Smooth muscle cell of the brain vasculature (primary cell): ENCODE data around the gene ARAP1.

Source experiments
- DNase-seq: peaks from one replicate; pipeline ENCODE4 v3.0.0-alpha.2; 2012; ENCODE audit warnings: low read depth, low spot score

The ARAP1 gene

GRCh38 chr11:72685560-72686480, 66.4 kb downstream of the ARAP1 start:
- no peak for DNase-seq

DNA sequence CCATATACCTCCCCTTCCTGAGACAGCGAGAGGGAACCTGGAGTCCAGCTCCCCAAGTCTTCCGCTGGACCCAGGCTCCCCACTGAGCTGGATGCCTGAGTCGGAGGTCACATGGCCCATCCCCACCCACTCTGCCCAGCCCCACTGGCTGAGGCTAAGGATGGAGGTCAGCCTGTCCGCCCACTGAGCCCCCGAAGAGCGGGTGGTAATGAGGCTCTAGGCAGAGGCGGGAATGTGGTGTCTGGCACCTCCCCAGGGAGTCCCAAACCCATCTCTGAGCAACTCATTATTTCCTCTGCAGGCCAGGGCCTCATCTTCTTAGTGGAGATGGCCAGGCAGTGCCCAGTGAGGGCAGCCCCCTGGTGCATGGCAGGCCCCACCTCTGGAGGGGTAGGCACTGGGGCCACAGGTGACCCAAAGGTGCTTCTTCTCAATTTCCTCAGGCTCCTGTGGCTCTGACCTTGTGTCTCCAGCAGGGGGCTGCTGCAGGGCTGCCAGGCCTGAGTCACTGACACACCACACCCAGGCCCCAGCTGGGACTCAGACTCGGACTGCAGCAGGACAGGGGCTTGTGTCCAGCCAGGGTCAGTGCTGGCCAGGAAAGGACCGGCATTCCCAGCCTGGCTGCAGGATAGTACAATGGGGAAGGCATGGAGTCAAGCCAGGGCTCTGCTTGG, 67.8 kb downstream of the ARAP1 start:
- DNase-seq: no peak

GRCh38 chr11:72683782-72684200, 68.4 kb downstream of the ARAP1 start:
- DNase-seq: no peak

GRCh38 chr11:72682858-72683243, 69.4 kb downstream of the ARAP1 start:
- DNase-seq: no peak

GRCh38 chr11:72682238-72682857, 69.9 kb downstream of the ARAP1 start:
- DNase-seq: no peak

GRCh38 chr11:72681226-72682153, 70.7 kb downstream of the ARAP1 start:
- no peak for DNase-seq

- DNase-seq: no peak
Observed at GRCh38 chr11:72680624-72681158, 71.5 kb downstream of the ARAP1 start.

DNA sequence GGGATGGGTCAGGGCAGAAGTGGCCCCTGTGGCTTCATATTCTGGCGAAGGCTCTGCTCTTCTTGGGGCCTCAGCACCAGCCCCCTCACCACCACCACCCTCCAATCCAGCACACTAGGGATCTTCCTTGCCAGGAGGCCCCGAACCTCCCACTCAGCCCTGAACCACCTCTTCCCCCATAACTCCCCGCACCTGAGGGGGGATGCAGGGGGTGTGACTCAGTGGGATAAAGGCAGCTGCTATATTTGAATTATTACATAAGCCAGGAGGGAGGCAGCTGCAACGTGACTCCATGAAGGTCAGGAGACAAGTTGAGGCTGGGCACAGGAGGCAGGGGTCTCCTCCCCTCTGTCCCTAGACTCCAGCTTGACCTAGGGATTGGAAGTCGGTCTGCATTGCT, 72.3 kb downstream of the ARAP1 start:
- no peak for DNase-seq

DNA sequence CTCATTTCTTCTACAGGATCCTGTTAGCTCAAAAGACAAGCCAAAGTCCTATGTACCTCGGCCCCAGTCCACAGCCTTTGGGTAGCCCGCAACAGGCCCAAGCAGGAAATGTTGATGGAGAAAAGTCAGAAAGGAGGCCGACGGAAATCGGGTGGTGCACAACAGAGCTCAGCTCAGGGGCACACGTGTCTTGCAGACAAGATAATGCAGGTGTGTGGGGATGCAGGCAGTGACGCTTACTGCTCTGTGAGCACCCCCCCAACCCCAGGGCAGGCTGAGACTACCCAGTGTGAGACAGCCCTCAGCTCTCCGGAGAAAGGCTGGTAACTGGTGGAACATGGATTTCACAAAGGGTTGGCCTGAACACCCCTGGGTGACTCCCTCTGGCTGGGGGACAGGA, 73.7 kb downstream of the ARAP1 start:
- DNase-seq: no peak

- DNase-seq: no peak
Observed at GRCh38 chr11:72676861-72677341, 75.3 kb downstream of the ARAP1 start.

DNA sequence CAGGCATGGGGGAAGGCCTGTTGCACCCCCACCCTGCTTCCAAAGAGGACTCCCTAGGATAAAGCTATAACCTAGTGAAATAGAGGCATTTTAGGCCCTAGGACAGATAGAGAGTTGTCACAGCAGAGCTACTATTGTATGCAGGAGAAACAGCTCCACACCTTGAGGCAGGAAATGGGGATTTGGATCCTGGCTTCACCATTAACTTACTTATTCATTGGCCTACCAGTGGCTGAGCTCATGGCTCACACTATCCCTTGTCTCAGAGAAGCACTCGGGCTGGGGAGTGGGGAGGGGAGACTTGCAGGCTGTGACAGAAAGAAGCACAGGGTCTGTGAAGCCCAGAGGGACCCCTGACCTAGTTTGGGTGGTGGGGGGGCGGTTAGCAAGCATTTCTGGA, 77.0 kb downstream of the ARAP1 start:
- no peak for DNase-seq

DNA sequence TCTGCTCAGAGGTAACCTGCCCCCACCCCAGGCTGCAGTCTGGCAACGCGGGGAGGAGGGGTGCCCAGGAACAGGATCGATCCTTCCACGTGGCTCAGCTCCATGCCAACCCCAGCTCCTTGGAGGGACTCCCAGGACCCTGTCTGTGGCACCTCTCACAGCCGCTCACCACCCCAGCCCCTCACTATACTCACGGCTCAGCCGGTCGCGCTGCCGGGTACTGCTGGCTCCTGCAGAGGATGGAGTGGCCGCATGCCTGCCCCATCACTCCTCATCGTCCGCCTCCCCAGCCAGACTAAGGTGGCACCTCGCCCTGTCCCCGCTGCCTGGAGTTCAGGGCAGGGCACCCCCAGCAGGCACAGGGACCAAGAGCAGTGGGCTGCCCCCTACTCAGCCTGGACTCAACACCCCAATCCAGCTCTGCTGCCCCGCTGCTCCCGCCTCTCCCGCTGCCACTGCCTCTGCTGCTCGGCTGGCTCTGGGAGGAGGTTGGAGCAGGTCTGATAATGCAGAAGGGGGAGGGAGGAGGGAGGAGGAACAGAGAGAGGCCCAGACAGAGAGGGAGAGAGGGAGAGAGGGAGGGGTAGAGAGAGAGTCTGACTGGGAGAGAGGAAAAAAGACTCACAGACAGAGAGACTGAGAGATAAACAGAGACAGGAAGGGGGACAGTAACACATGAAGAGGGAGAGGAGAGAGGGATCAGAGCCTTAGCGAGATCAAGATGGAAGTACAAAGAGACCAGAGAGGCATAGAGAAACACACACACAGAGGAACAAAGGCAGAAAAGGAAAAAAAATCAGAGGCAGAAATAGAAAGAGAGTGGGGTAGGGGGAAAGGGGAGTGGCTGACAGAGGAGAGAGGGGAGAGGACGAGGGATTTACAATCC, 78.0 kb downstream of the ARAP1 start, which contains the start of gene PDE2A:
Gene PDE2A (minus strand): TSS at position 480 of the 886 bp plus-strand sequence. CDS start 215 bp downstream, at position 265.
- no peak for DNase-seq

- no peak for DNase-seq
Observed at GRCh38 chr11:72673284-72673942, 78.8 kb downstream of the ARAP1 start.

- no peak for DNase-seq
Observed at GRCh38 chr11:72672597-72673238, 79.5 kb downstream of the ARAP1 start.

DNA sequence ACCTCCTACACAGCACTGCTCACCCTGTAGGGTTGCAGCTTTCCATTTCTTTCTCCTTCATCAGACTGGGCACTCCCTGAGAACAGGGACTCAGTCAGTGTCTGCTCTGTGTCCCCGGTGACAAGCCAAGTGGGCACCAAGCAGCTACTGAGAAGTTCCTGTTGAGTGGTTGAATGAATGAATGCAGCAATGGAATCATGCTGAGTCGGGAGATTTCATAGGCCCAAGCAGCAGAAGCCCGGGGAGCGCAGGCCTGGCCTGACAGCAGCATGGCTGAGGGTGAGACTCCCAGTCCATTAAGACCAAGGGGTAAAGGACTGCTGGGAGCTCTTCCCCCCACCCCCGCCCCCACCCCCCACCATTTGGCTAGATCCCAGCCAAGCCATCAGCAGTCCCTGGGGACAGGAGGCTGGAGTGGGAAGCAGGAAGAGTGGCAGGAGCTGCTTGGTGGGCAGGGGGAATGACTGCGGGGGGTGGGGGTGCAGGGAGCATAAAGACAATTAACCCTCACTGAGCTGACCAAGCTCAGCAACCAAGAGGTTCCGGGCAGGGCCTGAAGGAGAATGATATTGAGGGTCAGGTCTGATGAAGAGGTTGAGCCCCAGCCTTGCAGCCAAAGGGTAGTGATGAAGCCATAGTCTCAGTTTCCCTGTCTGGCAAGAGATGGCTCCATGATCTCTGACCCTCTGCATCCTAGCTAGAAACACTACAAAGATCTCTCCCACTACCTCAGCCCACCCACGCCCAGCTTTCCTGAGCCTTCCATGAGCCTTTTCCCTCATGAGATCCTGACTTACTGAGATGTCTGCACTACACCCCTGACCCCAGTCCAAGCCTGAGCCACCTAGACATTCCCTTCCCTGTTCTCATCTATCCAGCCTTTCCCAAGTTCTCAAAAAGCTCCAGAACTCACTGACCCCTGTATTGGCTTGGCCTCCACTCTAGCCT, 80.8 kb downstream of the ARAP1 start:
- DNase-seq: no peak

- no peak for DNase-seq
Observed at GRCh38 chr11:72670041-72670440, 82.2 kb downstream of the ARAP1 start.

GRCh38 chr11:72669527-72669926, 82.7 kb downstream of the ARAP1 start:
- DNase-seq: no peak
